Measurements from ENCODE around the gene ELF2.

DNA sequence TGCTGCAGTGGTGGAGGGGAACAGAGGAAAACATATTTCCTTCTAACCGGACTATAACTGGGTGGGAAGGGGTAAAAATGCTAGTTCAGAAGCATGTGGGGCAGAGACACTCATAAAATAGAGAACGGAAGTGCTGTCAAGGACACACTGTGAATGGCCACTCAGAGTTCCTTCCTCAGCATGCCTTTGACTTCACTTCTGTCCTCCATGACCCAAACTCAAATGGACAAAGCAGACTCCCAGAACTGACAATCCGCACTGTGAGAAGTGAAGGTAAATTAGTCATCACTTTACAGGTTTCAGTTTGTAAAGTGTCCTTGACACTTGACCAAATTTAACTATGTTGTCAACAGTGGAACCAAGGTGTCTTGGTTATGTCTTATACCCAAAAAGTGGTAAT, 30.2 kb upstream of the ELF2 start:
- TF ChIP-seq ZFP3 (CRISPR knock-in tag; IDR thresholded peaks at IDR 0.05) (no peak), PPARA (CRISPR knock-in tag; IDR thresholded peaks at IDR 0.05; ENCODE audit: borderline replicate concordance) (no peak)
- TF ChIP-seq, protein P1, sequence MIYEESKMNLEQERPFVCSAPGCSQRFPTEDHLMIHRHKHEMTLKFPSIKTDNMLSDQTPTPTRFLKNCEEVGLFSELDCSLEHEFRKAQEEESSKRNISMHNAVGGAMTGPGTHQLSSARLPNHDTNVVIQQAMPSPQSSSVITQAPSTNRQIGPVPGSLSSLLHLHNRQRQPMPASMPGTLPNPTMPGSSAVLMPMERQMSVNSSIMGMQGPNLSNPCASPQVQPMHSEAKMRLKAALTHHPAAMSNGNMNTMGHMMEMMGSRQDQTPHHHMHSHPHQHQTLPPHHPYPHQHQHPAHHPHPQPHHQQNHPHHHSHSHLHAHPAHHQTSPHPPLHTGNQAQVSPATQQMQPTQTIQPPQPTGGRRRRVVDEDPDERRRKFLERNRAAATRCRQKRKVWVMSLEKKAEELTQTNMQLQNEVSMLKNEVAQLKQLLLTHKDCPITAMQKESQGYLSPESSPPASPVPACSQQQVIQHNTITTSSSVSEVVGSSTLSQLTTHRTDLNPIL (CRISPR knock-in tag; IDR thresholded peaks at IDR 0.05; ENCODE audit: low read depth), result no peak
